ENCODE measurements around the gene TMEM151B.
A peak's percentile ranks its signal among the peaks of the same experiment; 100 is the strongest.
"Not testable (repeated sequence)": the region's sequence is repeated elsewhere in the genome, so short reads cannot be mapped to it uniquely, and the experiment has no call there.

Gene TMEM151B

DNA sequence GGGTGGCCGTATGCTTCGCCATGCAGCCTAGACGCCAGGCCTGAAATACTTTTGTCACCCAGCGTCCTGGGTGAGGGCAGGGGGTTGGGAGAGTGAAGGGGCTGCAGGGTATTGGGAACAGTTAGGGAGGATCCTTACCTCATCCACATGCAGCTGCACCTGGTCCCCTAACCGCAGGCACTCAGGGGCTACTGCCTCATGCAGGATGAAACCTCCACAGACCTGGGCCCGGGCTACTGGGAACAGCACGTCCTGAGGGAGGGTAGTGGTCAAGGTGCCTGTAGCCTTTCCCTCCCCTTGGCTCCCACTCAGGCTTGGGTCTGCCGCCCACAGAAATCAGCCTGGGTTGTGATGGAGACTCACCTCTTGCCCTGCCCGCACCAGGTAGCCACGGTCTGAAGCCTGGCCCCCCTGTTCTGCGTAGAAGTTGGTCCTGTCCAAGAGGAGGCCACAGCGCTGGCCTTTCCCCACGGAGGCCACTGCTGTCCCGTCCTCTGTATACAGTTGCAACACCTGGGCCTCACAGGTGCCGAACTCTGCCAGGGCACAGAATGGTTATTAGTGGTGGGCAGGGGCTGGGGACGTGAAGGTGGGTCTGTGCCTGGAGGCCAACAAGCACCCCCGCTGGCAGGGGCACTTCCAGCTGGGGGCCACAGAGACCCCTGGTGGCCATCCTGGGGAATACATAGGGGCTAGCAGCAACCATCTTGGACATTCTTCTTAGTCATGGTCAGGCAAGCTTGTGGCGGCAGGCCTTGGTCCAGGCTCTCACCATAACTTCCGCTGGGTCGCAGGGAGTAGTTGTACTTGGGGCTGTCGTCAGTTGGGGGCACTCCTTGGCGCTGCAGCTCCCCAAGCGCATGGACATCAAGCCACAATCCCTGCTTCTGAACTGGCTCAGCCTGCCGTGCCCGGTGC is 34.3 kb downstream of the TMEM151B start:
- DNase-seq (ENCODE audit: low spot score): peak; percentile 44

- DNase-seq (ENCODE audit: low spot score): no peak
Measured at GRCh38 chr6:44305200-44305725, 35.0 kb downstream of the TMEM151B start.

DNA sequence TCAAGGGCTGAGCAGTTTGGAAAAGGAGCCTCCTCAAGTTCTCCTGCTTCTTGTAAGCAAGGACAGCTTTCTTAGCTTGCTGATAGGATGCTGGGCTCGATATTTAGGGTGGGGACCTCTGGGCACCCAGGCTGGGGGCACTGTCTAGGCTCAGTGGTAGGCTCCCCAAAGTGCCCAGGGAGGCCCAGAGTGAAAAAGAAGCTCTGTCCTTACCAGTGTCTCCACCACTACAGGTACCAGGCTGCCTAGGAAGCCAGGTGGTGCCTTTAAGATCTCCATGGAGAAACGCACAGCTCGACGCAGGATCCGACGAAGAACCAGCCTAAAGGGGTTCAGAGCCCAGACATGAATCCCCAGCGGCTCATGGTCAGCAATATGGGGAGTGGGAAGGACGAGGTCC is 36.5 kb downstream of the TMEM151B start:
- no peak for DNase-seq (ENCODE audit: low spot score)

- no peak for DNase-seq (ENCODE audit: low spot score)
Measured at GRCh38 chr6:44307217-44307616, 37.0 kb downstream of the TMEM151B start.

DNA sequence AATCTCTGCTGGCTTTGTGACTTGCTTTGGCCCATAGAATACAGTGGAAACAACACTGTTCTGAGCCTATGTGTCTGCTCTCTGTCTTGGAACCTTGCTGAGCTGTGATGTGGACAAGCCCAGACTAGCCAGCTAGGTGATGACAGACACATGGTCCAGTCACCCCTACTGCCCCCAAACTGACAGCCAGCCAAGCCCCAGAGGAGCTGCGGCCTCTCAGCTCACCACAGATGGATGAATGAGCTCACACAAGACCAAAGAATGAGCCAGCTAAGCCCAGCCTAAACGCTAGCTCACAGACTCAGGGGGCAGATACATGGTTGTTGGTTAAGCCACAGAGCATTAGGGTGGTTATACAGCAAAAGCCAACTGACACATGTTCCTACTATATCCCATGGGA is 38.8 kb downstream of the TMEM151B start:
- no peak for DNase-seq (ENCODE audit: low spot score)

- no peak for DNase-seq (ENCODE audit: low spot score)
Measured at GRCh38 chr6:44309631-44310030, 39.4 kb downstream of the TMEM151B start.

DNA sequence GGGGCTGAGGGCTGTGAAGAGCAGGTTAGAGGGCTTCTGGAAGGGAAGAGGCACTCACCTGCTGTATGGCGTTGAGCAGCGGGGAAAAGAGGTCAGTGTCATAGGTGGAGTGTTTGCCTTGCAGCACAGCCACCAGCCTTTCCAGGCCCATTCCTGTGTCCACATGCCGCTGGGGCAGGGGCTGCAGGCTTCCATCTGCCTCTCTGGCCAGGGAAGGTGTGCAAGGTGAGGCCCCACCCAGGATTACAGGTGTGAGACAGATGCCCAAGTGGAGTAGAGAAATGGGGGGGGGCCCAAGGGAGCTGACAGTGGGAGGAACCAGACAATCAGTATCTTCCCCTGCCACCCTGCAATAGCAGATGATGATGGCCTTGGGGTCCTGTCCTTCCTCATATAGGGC is 40.0 kb downstream of the TMEM151B start:
- DNase-seq (ENCODE audit: low spot score): no peak

DNA sequence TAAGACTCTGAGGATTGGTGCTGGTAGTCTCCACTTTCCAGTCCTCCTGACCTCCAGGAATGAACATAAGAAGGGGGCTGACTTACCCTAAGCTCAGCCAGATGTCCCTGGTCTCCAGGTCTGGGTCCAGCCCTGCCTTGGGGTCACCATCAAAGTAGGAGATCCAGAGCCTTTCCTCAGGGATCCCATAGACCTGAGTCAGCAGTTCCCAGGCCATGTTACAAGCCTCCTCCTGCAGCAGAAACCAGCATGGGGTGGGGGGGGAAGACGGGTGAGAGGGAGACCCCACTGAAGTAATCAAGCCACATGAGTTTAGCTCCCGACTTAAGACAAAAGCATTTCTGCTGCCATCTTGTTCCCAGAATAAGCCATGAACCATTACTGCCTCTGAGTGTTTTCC is 41.1 kb downstream of the TMEM151B start:
- no peak for DNase-seq (ENCODE audit: low spot score)

DNA sequence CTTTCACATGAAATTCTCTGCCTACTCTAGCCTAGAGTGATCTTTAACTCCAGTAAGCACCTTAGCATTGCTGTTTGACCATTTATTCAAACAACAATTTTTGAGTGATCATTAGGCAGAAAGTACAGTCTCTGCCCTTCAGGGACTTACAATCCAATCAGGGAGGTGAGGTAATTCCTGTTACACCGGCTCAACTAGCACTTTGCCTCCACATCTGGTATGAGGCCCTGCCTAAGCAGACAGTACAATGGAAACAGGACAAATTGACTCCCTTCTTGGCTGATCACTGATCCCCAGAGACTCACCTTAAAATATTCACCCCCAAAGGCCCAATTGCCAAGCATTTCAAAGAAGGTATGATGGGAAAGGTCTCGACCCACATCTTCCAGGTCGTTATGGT is 41.5 kb downstream of the TMEM151B start:
- no peak for DNase-seq (ENCODE audit: low spot score)

DNA sequence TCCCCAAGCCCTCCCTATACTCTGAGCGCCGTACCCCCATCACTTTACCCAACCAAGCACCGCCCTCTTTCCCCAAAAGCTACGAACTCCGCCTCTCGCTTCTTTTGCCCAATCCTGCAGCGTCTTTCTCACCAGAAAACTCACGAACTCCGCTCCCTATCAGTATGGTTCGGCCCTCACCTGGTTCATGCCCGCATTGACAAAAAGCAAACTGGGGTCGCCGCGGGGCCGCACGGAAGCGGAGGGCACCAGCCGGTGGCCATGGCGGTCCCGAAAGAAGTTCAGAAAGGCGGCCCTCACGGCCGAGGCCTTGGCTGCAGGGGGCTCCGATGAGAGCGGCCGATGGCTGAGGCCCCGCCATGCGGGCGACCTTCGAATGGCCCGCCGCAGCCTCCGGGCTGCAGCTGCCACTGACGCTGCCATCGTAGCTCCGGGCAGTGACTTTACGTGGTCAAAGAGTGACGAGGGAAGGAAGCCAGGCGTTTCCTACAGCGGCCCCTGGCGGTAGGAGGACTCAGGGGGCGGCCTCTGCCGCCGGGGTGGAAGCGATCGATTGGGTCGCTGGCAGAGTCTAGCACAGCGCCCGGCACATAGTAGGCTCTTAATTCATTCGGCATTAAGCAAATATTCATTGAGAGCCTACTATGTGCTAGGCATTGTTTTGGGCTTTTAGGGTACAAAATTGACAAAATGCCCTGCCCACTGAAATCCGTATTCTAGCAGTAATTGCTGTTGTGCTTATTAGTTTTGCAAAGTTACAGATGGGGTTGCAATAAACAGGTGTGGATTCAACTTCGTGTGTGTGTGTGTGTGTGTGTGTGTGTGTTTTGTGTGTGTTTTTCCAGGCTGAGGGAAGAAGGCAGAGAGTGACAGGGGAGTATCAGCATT is 42.9 kb downstream of the TMEM151B start, which contains the start of gene AARS2:
Gene AARS2 (minus strand): TSS at position 447 of the 888 bp plus-strand sequence. CDS start 24 bp downstream, at position 423.
- DNase-seq (ENCODE audit: low spot score): peak; percentile 74

DNA sequence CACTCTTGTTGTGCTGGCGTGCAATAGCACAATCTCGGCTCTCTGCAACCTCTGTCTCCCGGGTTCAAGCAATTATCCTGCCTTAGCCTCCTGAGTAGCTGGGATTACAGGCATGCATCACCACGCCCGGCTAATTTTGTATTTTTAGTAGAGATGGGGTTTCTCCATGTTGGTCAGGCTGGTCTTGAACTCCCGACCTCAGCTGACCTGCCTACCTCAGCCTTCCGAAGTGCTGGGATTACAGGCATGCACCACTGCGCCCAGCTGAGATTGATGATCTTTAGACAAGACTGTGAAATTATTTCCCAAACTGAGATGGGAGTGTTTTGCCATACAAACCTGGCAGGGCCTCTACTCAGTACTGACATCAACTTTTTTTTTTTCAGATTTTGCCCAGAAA is 44.4 kb downstream of the TMEM151B start:
- DNase-seq (ENCODE audit: low spot score): not testable (repeated sequence)

GRCh38 chr6:44315516-44315915 is 45.3 kb downstream of the TMEM151B start:
- DNase-seq (ENCODE audit: low spot score): no peak

- no peak for DNase-seq (ENCODE audit: low spot score)
Measured at GRCh38 chr6:44315951-44316350, 45.7 kb downstream of the TMEM151B start.

DNA sequence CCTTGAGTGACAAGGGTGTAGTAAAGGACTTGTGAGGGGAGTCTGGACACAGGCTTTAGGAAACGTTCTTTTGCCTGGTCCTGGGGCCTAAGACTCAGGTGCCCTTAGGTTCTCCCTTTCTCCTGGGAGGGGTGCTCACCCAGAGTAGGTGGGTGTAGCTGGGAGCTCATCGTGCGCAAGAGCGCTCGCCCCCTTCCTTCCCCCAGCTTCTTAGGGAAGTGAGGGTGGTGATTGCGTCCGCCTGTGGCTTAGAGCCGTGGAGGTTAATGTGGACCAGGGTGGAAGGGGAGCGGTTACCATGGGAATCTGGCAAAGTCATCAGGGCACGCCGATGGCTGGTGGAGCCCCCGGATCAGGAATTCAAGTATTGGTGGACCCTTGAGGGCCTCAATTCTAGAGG is 46.2 kb downstream of the TMEM151B start:
- no peak for DNase-seq (ENCODE audit: low spot score)

DNA sequence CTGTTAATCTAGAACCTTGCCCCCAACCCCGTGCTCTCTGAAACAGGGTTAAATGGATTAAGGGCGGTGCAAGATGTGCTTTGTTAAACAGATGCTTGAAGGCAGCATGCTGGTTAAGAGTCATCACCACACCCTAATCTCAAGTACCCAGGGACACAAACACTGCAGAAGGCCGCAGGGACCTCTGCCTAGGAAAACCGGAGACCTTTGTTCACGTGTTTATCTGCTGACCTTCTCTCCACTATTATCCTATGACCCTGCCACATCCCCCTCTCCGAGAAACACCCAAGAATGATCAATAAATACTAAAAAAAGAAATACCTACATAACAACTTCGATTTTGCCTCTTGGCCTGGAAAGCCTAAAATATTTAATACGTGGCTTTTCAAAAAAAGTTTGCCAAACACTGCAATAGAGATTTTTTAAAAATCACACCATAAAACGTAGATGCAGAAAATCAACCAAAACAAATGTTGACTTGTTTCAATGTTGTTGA is 46.9 kb downstream of the TMEM151B start:
- not testable (repeated sequence) for DNase-seq (ENCODE audit: low spot score)

DNA sequence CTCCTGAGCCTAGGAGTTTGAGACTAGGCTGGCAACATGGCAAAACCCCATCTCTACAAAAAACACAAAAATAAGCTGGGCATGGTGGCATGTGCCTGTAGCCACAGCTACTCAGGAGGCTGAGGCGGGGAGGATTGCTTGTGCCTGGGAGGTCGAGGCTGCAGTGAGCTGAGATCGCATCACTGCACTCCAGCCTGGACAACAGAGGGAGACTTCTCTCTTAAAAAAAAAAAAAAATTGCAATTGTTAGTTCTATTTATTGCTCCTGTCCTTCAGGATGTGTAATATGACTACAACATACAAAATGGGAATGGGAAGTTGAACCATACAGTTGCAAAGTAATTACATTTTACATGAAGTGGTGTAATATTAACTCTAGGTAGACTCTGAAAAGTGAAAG is 51.0 kb downstream of the TMEM151B start:
- DNase-seq (ENCODE audit: low spot score): no peak

- DNase-seq (ENCODE audit: low spot score): no peak
Measured at GRCh38 chr6:44327096-44327495, 56.8 kb downstream of the TMEM151B start.

- no peak for DNase-seq (ENCODE audit: low spot score)
Measured at GRCh38 chr6:44327760-44328159, 57.5 kb downstream of the TMEM151B start.

DNA sequence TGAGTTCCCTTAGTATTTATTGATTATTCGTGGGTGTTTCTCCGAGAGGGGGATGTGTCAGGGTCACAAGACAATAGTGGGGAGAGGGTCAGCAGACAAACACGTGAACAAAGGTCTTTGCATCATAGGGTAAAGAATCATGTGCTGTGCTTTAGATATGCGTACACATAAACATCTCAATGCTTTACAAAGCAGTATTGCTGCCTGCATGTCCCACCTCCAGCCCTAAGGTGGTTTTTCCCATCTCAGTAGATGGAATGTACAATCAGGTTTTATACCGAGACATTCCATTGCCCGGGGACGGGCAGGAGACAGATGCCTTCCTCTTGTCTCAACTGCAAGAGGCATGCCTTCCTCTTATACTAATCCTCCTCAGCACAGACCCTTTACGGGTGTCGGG is 58.0 kb downstream of the TMEM151B start:
- DNase-seq (ENCODE audit: low spot score): not testable (repeated sequence)

- no peak for DNase-seq (ENCODE audit: low spot score)
Measured at GRCh38 chr6:44329858-44330257, 59.6 kb downstream of the TMEM151B start.

- DNase-seq (ENCODE audit: low spot score): no peak
Measured at GRCh38 chr6:44332585-44332984, 62.3 kb downstream of the TMEM151B start.

DNA sequence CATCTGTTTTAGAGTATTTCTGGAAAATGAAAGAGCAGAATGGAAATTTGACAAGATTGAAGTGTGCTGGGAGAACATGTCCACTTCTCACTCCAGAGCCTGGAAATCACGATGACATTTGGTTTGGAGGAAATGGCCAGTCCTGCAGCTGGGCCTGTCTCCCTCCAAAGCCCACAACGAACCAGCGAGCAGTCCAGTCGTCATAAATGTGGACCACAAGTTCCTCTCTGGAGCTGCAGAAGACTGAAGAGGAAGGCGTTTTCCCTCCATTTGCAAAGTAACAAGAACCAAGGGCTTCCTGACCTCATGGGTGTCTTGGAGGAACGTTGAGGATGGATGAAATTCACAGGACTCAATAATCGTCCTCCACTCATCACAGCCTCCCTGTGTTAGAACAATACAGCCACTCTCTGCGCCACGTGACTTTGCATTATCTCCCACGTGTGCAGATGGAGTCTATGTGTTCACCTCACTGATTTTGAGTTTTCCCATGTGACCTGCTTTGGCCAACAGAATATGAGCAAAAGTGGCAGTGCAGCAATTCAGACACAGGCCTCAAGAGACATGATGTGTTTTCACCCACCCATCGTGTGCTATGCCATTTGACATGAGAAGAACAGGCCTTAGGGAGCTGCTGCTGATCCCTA is 63.1 kb downstream of the TMEM151B start:
- DNase-seq (ENCODE audit: low spot score): no peak
